ENCODE data around the gene MGAT3. TPM values are rescaled to one million over a fixed set of nuclear protein-coding genes. Genes with fewer than 3 reads are reported as not detected.

The MGAT3 gene
- total and polyA plus RNA-seq, 2 of the 13 experiments (the other 11 are each of a cell fraction or from before 2014, with no cell fraction given): 0.11 to 0.15 TPM

DNA sequence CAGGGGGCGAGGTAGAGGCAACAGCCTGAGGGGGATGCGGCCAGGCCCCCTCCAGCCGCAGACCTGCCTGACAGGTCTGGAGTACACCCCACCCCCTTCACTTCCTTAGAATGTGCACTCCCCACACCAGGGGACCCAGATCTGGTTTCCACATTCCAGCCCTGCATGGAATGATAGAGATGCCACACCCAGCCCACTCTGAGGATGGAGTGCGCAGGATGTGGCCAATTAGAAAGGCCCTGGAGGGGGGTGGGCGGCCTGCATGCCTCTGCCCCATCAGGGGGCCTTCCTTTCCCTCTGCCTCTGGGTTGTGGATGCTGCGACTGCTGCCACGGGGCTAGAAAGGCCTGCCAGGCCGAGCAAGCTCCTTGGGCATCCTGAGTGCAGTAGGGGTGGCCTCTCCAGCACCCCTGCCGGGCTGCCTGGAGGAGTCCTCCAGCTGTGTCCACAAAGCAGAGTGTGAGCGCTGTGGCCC, 28.2 kb upstream of the MGAT3 start (continued):
- TF ChIP-seq, protein P1, sequence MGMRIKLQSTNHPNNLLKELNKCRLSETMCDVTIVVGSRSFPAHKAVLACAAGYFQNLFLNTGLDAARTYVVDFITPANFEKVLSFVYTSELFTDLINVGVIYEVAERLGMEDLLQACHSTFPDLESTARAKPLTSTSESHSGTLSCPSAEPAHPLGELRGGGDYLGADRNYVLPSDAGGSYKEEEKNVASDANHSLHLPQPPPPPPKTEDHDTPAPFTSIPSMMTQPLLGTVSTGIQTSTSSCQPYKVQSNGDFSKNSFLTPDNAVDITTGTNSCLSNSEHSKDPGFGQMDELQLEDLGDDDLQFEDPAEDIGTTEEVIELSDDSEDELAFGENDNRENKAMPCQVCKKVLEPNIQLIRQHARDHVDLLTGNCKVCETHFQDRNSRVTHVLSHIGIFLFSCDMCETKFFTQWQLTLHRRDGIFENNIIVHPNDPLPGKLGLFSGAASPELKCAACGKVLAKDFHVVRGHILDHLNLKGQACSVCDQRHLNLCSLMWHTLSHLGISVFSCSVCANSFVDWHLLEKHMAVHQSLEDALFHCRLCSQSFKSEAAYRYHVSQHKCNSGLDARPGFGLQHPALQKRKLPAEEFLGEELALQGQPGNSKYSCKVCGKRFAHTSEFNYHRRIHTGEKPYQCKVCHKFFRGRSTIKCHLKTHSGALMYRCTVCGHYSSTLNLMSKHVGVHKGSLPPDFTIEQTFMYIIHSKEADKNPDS (CRISPR knock-in tag; IDR thresholded peaks at IDR 0.05): no peak
- TF ChIP-seq NAIF1 (CRISPR knock-in tag; IDR thresholded peaks at IDR 0.05; ENCODE audit: borderline replicate concordance) (no peak), ZNF710 (CRISPR knock-in tag; IDR thresholded peaks at IDR 0.05; ENCODE audit: borderline replicate concordance) (no peak), SP4 (CRISPR knock-in tag; IDR thresholded peaks at IDR 0.05) (no peak), ZBTB7A (CRISPR knock-in tag; IDR thresholded peaks at IDR 0.05) (no peak), IRF1 (CRISPR knock-in tag; IDR thresholded peaks at IDR 0.05; ENCODE audit: low read depth) (no peak), NFKBIZ (CRISPR knock-in tag; IDR thresholded peaks at IDR 0.05) (no peak), THAP7 (CRISPR knock-in tag; IDR thresholded peaks at IDR 0.05) (no peak)
- TF ChIP-seq, protein P2, sequence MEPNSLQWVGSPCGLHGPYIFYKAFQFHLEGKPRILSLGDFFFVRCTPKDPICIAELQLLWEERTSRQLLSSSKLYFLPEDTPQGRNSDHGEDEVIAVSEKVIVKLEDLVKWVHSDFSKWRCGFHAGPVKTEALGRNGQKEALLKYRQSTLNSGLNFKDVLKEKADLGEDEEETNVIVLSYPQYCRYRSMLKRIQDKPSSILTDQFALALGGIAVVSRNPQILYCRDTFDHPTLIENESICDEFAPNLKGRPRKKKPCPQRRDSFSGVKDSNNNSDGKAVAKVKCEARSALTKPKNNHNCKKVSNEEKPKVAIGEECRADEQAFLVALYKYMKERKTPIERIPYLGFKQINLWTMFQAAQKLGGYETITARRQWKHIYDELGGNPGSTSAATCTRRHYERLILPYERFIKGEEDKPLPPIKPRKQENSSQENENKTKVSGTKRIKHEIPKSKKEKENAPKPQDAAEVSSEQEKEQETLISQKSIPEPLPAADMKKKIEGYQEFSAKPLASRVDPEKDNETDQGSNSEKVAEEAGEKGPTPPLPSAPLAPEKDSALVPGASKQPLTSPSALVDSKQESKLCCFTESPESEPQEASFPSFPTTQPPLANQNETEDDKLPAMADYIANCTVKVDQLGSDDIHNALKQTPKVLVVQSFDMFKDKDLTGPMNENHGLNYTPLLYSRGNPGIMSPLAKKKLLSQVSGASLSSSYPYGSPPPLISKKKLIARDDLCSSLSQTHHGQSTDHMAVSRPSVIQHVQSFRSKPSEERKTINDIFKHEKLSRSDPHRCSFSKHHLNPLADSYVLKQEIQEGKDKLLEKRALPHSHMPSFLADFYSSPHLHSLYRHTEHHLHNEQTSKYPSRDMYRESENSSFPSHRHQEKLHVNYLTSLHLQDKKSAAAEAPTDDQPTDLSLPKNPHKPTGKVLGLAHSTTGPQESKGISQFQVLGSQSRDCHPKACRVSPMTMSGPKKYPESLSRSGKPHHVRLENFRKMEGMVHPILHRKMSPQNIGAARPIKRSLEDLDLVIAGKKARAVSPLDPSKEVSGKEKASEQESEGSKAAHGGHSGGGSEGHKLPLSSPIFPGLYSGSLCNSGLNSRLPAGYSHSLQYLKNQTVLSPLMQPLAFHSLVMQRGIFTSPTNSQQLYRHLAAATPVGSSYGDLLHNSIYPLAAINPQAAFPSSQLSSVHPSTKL (CRISPR knock-in tag; IDR thresholded peaks at IDR 0.05): no peak
- TF ChIP-seq, protein P3, sequence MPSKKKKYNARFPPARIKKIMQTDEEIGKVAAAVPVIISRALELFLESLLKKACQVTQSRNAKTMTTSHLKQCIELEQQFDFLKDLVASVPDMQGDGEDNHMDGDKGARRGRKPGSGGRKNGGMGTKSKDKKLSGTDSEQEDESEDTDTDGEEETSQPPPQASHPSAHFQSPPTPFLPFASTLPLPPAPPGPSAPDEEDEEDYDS (CRISPR knock-in tag; IDR thresholded peaks at IDR 0.05): no peak
